Endometrial microvascular endothelial cells (primary cell): ENCODE data around the gene IL1RL2. TPM values are rescaled to one million over a fixed set of nuclear protein-coding genes. Genes with fewer than 3 reads are reported as not detected.

Source experiments
- in situ Hi-C: cut with HindIII; loops from 2 replicates; pipeline ENCODE4 v1.10.0; 2017; ENCODE audit warnings: low sequenced_read_pairs, low pct_unique_long_range_greater_than_20kb; ENCODE audit errors: inconsistent ontology term
- total RNA-seq: library from RNA; depleted of rRNA; stranded (reverse); fragments of >200 nt; gene quantifications from one replicate; pipeline ENCODE4 v1.2.3, GENCODE V29; 2015; ENCODE audit errors: inconsistent ontology term

IL1RL2 gene
- not detected for total RNA-seq

GRCh38 chr2:102186791-102187495 is at the start of gene IL1RL2:
IL1RL2 (plus strand) TSS chr2:102187023; CDS start chr2:102187868, 845 bp downstream.
- in situ Hi-C loops: no loop called here

DNA sequence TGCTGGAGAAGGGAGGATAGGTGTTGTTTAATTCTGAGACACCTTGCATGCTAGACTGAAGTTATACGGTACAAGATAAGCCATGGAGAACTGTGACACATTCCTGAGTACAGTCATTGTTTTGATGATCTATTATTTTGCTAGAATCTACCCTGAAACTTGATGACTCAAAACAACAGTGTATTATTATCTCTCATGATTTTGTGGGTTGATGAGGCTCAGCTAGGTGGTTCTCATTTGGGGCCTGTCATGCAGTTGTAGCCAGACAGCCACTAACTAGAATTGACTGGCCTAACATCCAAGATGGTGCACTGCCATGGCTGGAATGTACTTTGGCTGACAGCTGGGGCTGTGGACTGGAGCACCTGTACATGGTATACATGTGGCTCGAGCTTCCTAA is 49.7 kb upstream of the IL1RL2 start:
- in situ Hi-C loops: no loop called here

DNA sequence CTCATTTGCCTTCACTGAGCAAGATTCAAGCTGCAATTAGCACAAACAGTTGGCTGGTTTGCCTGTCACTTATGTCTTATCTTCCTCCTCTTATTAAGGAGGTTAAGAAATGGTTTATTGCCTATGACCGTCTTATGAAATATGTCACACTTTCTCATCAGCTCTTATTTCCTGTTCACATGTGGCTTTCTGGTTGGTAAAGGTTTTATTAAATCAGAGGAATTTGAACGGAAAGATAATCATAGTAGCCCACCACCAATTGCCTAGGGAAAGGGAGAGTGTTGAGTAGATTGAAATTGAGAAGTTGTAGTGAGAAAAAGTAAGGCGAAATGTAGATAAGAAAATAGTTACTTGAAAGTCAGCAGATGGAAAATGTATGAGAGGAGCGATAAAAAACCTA is 48.5 kb upstream of the IL1RL2 start:
- in situ Hi-C loops: no loop called here

DNA sequence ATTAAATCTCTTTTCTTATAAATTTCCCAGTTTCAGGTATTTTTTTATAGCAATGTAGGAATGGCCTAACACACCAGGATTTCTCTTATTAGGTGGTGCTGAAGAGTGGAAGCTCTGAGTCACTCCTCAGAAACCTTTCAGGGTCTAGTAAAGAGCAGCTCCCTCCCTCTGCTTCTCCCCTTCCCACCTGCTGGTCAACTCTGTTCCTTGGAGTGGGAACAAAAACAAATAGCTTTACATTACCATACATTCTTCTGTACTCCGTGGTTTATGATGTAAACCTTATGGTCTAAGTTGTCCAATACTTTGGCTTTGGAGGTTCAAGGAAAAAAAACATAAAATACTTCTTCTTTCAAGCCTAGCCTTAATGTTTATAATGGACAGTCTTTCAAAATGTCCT is 47.0 kb upstream of the IL1RL2 start:
- in situ Hi-C loops: no loop called here

DNA sequence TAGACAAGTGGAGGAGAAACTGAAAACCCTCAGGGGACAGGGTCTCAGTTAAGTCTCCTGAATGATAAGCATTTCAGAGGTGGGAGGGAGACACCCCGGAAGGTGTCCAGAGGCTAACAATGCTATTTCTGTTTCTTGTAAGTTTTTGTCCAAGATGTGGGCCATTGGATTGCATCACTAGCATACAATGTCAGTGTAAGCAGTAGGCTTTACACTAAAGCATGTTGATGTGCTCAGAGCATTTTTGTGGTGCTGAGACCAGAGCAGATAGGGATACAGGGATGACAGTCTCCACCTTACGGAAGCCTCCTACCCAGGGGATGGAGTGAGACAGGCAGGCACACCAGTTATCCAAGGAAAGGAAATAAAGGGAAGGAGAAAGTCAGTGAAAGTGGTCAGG is 46.4 kb upstream of the IL1RL2 start:
- in situ Hi-C loops: no loop called here

DNA sequence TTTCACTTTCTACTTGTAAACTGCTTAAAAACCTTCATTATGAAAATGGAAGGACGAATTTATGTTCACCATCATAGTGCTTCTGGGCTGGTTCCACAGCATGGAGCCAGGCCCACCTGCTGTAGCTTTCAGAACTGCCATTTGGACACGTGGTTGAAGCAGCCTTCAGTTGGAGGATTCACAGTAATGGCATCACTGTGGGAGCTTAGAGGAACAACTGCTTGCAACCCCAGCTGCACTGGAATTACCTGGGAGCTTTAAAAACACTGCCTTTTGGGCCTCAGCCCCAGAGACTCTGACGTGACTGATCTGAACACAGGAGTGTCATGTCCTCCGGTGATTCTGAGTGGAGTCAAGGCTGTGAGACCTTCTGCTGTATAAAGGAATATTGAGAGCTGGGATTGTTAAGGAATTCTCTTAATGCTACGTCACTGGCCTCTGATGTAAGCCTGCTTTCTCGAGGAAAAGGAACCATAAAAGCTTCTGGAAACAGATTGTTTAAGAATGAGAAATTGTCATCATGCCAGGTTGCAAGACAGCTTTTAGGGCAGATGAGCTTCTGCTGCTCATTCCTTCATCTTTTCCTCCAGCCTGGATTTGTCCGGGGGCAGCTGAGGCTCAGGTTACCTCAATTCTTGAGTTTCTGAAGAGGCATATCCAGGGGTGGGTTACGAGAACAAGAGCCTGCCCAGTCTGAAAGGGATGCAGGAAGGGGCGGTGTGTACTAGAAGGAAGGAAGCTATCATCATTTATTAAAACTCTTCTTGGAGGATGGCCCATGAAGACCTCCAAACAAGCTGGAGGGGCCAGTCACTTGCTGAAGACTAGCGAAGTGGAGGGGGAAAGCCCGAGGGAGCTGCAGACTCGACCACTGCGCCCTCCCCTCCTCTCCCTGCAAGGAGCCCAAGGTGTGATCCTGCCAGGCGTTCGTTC is 45.5 kb upstream of the IL1RL2 start:
- in situ Hi-C loops: no loop called here

DNA sequence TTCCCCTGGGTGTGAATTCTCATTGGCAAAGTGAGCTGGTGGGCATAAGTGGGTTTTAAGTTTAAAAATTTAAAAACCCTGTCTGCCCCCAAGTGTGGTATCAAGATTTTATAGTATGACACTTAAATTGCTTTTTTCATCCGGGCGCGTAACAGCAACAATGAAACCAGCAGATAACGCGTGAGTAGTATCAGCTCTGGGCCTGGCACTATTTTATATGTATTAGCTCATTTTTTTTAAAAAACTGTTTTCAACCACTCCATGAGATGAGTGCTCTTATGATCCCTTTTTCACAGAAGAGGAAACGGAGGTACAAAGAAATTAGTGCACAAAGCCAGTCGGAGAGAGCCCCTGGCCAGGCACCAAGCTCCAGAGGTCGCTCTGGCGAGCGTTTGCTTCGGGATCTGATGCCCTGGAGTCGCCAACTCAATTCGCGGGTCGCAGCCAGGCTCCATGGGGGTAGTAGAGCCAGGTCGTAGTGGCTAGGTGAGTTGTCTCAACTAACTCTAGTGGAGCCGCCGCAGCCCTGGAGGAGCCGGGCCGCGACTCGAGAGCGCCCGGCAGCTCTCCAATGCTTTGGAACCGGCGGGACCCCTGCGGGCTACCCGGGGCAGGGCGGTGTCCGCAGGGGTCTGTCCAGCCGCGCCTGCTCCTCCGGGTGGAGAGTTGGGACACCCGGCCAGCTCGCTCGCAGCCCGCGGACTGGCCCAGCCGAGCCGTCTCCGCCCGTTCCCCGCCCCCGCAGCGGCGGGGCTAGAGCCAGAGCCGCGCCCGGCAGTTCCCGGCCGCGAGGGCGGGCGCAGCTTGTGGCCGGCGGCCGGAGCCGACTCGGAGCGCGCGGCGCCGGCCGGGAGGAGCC is 44.6 kb upstream of the IL1RL2 start, which contains the start of gene IL1R1:
Gene IL1R1 (plus strand): TSS at position 777 of the 859 bp plus-strand sequence. CDS start 14,979 bp downstream, outside the sequence.
- in situ Hi-C loops: no loop called here

GRCh38 chr2:102142829-102143449 is 43.9 kb upstream of the IL1RL2 start:
- in situ Hi-C loops: no loop called here

GRCh38 chr2:102143450-102143985 is 43.3 kb upstream of the IL1RL2 start:
- in situ Hi-C loops: no loop called here

DNA sequence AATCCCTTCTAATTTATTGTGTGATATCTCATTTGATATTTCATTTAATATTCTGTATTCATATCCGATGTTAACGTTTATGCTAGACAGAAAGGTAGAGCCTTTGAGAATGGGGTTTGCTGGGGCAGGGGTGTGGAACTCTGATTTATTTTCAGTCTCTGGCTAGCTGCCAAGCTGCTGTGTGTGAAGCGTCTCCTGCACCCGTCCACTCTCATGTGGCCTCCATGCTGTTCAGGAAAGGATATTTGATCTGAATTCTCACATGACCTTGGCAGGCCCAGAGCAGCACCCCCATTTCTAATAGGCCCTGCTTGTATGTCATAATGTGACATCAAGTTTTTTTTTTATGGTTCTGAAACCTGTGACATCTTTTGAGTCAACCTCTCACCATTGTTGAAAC is 42.7 kb upstream of the IL1RL2 start:
- in situ Hi-C loops: no loop called here

GRCh38 chr2:102145107-102145506 is 41.7 kb upstream of the IL1RL2 start:
- in situ Hi-C loops: no loop called here

DNA sequence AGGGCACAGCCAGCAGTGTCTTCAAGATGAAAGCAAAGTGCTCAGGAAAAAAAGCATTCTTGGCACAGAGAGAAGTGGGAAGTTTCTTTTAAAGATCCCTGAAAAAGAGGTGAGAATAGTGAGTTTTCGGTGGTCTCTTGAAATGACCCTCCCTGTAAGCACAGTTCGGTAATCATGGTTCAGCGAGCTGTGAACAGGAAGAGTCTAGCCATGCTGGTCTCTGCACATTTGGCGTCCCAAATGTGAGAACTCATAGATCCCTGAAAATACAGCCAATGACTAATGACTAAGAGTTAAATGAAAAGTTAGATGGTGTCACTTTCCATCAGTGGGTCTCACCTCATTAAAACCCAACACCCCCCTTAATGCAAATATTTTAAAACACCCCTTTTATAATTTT is 40.9 kb upstream of the IL1RL2 start:
- in situ Hi-C loops: no loop called here

- in situ Hi-C loops: no loop called here
These were observed 38.9 kb upstream of the IL1RL2 start for GRCh38 chr2:102147935-102148334.

DNA sequence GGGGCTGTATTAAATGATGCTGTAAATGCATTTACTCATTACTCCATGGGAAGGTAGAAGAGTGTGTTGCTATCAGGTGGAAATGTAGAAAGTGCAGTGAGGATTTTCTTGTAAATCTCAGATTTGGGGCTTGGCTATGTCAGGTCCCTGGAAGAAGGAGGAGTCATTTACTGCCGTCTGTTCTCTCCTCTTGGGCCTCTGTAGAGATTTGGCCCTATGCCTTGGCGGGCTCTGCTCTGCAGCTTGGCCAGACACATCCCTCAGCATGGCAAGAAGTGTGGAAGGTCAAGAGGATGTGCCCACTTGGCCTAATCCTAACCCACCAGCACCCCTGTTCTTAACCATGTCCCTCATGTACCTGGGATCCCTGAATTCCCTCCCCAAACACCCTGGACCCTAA is 37.6 kb upstream of the IL1RL2 start:
- in situ Hi-C loops: no loop called here

- in situ Hi-C loops: no loop called here
These were observed 37.0 kb upstream of the IL1RL2 start for GRCh38 chr2:102149644-102150455.

DNA sequence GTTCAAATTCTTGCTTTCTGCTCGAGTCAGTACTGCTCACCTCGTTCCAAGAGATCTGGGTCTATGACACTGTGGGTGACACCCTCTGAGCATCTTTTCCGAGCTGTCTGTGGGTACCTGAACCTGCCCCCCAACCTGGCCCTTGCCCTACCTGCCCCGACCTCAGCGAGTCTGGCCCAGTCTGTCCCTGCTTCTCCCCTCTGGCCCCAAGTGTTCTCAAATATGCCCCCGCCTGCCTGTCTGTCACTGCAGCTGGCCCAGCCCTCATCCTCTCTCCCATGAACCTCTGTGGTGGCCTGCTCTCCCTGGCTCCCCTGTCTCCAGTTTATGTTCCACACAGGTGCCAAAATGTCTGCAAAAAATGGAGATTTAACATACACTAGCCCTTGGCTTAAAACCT is 32.5 kb upstream of the IL1RL2 start:
- in situ Hi-C loops: no loop called here

DNA sequence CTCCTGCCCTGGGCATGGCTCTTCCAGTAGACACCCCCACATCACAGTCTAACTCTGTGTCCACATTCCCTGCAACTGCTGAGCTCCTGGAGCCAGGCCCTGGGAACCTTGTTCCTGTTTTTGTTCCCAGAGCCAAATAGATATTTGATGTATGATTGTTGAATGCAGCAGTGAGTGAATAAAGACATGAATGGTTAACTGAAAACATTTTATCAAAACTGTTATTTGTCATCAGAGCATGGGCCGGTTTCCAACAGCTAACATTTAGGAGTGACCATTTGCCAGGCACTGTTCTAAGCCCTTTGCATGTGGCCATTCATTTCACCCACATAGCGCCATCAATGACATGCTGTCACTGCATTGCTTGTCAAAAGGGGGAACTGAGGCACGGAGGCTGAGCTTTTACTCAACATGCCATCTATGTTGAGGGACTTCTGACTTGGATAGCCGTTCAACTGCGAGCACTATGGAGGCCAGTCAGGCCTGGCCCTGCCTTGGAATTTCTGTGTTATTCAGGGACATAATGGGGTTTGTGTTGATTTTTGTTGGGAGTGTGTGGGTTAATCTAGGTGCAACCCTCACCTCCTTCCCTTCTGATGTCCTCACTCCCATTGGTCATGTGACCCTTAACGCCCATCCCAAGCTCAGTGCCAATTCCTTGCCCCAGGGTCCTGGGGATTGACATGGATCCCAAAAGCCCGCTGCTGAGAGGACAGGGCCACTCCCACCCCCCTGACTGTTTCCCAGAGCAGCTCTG is 31.7 kb upstream of the IL1RL2 start:
- in situ Hi-C loops: no loop called here
